GM21381 (cell line): ENCODE data around the gene TJP1.
"Not testable (repeated sequence)": the region's sequence is repeated elsewhere in the genome, so short reads cannot be mapped to it uniquely, and the experiment has no call there.

Experiments used
- ATAC-seq: cut with Tn5 transposase; IDR thresholded peaks from one replicate; pipeline ENCODE4 v1.9.1; 2021; ENCODE audit warnings: mild to moderate bottlenecking, moderate library complexity; ENCODE audit not compliant: unreplicated experiment

Gene TJP1

GRCh38 chr15:29756358-29757267 is 65.7 kb downstream of the TJP1 start:
- no peak for ATAC-seq

GRCh38 chr15:29754009-29754408 is 68.3 kb downstream of the TJP1 start:
- not testable (repeated sequence) for ATAC-seq

- no peak for ATAC-seq
Measured at GRCh38 chr15:29753506-29753905, 68.8 kb downstream of the TJP1 start.

- no peak for ATAC-seq
Measured at GRCh38 chr15:29750754-29751153, 71.5 kb downstream of the TJP1 start.

DNA sequence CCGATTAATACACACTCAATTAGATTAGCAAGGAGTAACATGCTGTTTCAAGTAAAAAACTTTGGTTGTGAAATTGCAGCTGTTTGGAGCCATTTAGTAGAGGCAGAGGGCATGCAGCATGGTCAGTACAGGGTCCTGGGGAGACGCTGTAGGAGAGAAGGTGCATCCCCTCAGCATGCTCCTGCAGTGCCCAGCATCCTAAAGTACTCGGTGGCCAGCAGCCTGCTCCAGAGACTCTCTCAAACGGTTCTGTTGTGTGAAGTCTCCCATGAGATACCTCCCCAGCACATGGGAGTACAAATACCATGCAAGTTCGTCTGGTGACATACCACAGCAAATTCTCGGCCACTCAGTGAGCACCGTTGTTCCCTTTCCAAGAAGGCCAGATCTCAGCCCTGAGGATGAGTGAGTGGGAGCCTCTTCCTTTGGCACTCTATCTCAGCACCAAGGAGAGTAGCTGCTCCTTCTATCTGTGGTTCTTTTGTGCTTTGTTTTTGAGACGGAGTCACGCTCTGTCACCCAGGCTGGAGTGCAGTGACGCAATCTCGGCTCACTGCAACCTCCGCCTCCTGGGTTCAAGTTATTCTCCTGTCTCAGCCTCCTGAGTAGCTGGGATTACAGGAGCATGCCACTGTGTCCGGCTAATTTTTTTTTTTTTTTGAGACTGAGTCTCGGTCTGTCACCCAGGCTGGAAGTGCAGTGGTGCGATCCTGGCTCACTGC is 72.7 kb downstream of the TJP1 start:
- no peak for ATAC-seq

DNA sequence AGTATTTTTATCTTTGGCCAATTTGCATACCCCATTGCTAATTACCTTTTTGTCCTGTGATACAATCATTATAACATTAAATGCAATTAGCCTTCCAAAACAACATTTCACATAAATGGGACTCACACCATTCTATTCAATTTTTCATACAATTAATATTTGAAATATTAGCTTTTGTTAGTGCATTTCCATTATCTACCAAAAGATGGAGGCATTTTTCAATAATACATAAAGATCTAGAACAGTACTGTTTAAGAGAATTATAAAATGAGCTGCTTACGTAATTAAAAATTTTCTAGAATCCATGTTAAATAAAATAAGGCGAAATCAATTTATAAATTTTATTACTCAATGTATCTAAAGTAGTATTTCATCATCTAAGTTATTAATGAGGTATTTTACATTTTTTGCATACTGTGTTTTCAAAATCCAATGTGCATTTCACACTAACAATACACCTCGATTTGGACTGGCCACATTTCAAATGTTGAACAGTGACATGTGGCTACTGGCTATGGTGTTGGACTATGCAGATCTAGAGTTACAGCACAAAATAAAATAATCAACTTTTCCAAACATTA is 74.3 kb downstream of the TJP1 start:
- no peak for ATAC-seq

- no peak for ATAC-seq
Measured at GRCh38 chr15:29743475-29743874, 78.8 kb downstream of the TJP1 start.

GRCh38 chr15:29740692-29741311 is 81.5 kb downstream of the TJP1 start:
- ATAC-seq, result no peak

- no peak for ATAC-seq
Measured at GRCh38 chr15:29736744-29737020, 85.6 kb downstream of the TJP1 start.

DNA sequence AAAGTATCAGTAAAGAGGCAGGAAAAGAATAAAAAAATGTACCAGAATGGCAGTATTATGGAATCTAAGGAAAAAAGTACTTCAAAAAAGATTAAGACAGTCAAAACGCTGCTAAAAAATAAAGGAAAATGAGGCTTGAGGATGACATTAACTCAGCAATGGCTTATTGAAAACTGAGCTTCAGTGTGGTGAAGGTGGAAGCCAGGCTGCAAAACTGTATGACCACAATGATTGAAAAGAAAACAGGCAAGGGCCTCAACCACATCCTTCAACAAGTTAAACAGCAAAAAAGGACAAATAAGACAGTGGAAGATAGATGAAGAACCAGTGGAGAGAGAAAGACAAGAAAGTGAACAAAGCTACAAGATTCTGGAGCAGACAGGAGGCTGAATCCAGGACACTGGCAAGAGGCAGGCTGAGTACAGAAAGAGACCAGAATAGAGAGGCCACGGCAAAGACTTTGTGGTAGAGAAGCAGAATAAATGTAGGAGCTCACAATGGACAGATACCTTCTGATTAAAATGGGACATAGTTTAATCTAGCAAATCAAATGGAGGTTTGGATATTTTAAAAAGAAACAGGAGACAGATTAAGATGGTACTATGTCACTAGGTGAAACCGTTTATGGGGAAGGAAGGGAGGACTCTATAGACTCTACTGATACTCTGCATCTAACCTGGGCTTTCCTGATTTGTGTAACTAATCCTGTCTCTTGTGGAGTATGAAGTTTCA is 86.1 kb downstream of the TJP1 start:
- peak; percentile 72 for ATAC-seq

DNA sequence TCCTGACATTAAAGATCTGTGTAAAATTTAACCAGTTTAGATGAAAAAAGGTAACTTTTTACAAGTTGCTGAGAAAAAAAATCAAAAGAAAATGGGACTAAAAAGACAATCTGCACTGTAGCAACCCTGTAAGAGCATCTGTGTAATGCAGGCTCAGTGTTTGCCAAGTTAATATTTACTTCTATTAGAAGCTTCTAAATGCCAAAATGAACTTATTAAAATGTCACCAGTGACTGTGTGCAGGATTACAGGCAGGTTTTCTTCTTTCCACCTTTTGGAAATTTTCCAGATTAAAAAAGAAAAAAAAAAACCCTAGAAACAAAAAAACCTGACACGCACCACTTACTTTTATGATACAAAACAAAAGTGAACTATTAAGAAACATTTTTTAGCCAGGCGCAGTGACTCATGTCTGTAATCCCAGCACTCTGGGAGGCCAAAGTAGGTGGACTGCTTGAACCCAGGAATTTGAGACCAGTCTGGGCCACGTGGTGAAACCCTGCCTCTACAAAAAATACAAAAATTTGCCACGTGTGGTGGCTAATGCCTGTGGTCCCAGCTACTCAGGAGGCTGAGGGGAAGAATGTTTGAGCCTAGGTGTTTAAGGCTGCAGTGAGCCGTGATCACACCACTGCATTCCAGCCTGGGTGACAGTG is 87.2 kb downstream of the TJP1 start:
- no peak for ATAC-seq

DNA sequence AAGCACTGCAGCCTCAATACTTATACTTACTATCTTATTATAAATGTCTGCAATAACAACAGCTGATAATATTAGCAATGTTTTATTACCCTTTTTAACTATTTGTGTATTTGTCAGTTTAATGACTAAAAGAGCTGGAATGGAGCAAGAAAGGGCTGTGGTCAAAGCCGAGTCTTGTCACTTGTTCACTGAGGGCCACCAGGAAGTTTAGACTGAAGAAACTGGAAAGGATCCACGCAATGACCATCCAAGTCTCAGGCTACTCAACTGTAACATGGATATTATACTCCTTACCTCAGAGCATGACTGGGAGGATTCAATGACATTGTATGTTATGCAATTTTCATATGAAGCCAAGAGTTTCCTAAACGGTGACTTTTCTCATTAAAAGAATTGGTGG is 90.4 kb downstream of the TJP1 start:
- ATAC-seq, result no peak

- not testable (repeated sequence) for ATAC-seq
Measured at GRCh38 chr15:29730471-29730870, 91.8 kb downstream of the TJP1 start.

DNA sequence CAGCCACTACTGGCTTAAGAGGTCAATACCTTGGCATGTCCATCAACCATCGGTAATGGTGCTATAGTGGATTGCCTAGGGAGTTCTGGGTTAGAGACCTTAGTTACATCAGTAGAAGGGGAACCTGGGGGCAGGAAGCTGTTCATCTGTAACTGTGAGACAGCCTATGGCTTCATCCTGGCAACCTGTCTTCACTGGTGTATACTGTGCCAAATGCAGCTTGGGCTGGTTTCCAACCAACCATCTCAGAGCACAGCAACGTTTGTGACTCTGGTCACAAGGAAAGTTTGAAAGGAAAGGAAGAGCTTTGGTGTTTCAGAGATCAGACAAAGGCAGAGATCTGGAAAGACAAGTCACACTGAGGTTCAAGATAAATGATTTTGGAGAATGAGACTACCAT is 93.8 kb downstream of the TJP1 start:
- no peak for ATAC-seq

DNA sequence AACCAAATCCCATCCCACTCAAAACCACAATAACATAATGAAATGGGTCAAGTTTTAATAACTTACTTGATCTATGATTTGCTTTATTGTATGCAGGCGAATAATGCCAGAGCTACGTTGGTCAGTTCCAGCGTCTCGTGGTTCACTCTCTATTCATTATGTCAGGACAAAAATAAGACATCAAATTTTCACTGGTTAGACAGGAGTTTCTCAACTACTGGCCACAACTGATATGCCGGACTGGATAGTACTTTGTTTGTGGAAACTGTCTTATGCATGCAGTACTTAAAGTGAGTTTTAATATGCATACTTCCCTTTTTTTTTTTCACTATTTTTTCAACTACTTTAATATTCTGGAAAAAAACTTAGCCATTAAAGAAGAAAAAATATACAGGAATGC is 94.4 kb downstream of the TJP1 start:
- no peak for ATAC-seq

GRCh38 chr15:29726553-29726952 is 95.7 kb downstream of the TJP1 start:
- no peak for ATAC-seq

GRCh38 chr15:29724026-29724425 is 98.2 kb downstream of the TJP1 start:
- no peak for ATAC-seq

- ATAC-seq, result no peak
Measured at GRCh38 chr15:29713784-29714183, 108.5 kb downstream of the TJP1 start.

DNA sequence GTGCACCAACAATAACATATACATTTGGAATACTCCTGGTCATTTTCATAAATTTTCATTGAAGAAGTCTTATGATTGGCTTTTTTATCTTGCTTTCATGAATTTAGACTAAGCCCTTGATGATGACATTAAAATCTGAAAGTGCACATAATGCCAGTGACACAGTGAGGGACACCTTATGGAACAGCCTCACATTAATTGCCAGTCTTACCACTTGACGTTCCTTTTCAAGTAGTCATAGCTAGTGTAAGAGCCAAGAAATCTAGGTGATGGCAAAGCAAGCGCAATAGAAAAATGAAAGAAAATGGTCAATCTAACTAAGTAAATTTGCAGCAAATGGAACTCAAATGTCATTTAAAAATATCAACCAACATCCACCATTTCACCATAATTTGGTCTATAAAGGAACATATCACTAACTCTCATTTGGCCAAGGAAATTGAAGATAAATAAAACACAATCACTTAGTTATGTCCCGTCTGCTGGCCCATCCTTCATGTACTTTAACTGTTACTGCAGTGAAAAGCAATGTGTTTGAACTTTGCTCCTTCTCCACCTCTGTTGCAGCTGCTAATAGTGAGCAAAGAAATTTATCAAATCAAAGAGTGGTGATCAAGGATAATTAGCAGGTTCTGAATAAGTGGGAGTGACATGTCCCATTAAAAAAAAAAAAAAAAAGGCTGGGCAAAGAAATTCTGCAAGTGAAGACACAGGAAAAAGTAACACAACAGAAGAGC is 110.0 kb downstream of the TJP1 start:
- no peak for ATAC-seq

GRCh38 chr15:29711531-29711930 is 110.7 kb downstream of the TJP1 start:
- ATAC-seq, result no peak
